ENCODE measurements around the gene TEKT4.

DNA sequence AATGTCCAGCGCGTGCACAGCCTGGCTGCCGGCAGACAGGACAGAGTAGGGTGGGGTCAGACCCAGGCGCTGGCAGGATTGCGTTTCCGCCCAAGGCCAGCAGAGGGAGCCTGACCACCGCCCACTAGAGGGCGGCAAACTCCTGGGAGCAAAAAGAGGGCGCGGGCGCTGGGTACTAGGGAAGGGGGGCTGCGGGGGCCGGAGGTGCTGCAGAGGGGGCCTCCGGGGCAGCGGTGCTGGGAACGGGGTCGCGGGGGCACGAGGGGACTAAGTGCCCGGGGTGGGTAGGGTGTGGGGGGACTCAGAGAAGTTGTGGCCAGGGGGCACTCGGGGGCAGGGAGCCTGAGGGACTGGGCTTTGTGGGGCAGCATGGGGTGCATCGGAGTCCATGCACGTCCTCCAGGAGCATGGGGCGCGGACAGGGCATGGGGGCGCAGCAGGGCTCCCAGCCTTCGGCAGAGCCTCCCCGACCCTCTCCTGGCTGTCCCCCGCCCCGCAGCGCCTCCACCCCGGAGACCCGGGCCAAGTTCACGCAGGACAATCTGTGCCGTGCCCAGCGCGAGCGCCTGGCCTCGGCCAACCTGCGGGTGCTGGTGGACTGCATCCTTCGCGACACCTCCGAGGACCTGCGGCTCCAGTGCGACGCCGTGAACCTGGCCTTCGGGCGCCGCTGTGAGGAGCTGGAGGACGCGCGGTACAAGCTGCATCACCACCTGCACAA is 3.2 kb downstream of the TEKT4 start:
- TF ChIP-seq YY1 (IDR thresholded peaks at IDR 0.05; ENCODE audit: insufficient read depth, insufficient read length) (no peak), ZNF274 (IDR thresholded peaks at IDR 0.05; ENCODE audit: low read depth, low read length) (no peak)
